ENCODE measurements around the gene ANTKMT. TPM values are rescaled to one million over a fixed set of nuclear protein-coding genes. Genes with fewer than 3 reads are reported as not detected.

Gene ANTKMT, protein sequence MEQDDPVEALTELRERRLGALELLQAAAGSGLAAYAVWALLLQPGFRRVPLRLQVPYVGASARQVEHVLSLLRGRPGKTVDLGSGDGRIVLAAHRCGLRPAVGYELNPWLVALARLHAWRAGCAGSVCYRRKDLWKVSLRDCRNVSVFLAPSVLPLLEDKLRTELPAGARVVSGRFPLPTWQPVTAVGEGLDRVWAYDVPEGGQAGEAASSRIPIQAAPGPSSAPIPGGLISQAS
- total RNA-seq: 45.4 and 53.0 TPM in 2 replicates

DNA sequence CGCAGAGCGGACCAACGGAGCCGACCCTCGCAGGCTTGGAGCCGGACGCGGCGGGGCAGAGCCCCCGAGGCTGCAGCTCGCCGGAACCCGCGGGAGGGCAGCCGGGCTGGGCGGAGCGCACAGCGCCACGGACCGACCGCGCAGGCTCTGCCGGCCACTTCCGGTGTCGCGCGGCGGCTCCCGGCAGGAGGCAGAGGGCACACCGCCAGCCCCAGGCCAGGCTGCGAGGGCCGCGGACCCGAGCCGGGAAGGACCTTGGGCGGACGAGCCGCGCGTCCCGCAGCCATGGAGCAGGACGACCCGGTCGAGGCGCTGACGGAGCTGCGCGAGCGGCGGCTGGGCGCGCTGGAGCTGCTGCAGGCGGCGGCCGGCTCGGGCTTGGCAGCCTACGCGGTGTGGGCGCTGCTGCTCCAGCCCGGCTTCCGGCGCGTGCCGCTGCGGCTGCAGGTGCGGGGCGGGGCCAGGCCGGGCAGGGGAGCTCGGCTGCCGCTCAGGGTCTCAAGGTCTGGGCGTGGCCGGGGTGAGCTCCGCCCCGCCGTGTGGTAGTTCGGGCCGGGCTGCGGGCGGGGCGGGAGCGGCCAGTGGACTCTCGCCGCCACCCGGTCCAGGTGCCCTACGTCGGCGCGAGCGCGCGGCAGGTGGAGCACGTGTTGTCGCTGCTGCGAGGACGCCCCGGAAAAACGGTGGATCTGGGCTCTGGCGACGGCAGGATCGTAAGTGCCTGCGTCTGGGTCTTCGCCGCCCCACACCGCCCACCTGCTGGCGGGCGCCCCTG is at the start of gene ANTKMT:
ANTKMT (plus strand) TSS at position 157 of the 775 bp plus-strand sequence; CDS start at position 286, 129 bp downstream.
- DNase-seq (ENCODE audit: extremely low read depth, low read depth, low spot score): no peak

- DNase-seq (ENCODE audit: extremely low read depth, low read depth, low spot score): no peak
Observed at GRCh38 chr16:671353-672131, 49.4 kb upstream of the ANTKMT start.

DNA sequence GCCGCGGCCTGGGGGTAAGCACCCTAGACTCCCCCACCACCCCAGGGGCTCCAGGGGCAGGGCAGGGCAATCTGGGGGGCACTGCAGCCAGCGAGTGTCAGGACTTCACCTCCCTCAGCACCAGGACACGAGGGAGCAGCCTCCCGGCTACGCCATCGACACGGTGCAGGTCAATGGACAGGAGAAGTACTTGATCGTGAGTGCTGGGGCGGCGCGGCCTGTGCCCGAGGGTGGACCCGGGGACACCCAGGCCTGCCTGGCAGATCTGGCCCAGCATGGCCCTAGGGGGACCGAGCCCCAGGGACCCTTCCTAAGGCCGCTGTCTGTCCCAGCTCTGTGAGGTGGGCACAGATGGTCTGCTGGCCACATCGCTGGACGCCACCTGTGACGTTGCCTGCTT is 48.6 kb upstream of the ANTKMT start:
- DNase-seq (ENCODE audit: extremely low read depth, low read depth, low spot score): no peak

DNA sequence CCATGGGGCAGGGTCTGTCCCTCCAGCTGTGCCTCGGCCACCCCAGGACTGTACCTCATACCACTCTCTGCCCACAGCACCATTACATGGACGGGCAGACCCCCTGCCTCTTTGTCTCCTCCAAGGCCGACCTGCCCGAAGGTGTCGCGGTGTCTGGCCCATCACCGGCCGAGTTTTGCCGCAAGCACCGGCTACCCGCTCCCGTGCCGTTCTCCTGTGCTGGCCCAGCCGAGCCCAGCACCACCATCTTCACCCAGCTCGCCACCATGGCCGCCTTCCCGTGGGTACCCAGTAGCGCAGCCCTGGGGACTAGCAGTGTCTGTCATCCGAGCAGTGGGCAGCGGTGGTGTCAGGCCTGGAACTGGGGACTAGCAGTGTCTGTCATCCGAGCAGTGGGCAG is 48.1 kb upstream of the ANTKMT start:
- no peak for DNase-seq (ENCODE audit: extremely low read depth, low read depth, low spot score)

DNA sequence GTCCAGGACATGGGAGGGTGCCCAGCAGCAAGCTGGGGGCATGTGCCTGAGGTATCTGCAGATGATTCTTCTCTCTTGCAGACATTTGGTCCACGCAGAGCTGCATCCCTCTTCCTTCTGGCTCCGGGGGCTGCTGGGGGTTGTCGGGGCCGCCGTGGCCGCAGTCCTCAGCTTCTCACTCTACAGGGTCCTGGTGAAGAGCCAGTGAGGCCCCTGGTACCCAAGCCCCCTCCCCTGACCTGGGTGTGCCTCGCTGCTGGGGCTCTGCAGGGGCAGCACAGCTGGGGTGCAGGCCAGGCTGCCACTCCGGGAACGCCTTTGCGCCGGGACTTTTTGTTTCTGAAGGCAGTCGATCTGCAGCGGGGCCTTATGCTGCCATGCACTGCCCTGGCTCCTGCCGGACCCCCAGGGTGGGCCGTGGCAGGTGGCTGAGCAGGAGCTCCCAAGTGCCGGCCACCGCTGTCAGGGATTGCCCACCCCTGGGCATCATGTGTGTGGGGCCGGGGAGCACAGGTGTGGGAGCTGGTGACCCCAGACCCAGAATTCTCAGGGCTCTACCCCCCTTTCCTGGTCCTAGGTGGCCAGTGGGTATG is 47.5 kb upstream of the ANTKMT start:
- DNase-seq (ENCODE audit: extremely low read depth, low read depth, low spot score): no peak

- no peak for DNase-seq (ENCODE audit: extremely low read depth, low read depth, low spot score)
Observed at GRCh38 chr16:674214-674881, 46.6 kb upstream of the ANTKMT start.

DNA sequence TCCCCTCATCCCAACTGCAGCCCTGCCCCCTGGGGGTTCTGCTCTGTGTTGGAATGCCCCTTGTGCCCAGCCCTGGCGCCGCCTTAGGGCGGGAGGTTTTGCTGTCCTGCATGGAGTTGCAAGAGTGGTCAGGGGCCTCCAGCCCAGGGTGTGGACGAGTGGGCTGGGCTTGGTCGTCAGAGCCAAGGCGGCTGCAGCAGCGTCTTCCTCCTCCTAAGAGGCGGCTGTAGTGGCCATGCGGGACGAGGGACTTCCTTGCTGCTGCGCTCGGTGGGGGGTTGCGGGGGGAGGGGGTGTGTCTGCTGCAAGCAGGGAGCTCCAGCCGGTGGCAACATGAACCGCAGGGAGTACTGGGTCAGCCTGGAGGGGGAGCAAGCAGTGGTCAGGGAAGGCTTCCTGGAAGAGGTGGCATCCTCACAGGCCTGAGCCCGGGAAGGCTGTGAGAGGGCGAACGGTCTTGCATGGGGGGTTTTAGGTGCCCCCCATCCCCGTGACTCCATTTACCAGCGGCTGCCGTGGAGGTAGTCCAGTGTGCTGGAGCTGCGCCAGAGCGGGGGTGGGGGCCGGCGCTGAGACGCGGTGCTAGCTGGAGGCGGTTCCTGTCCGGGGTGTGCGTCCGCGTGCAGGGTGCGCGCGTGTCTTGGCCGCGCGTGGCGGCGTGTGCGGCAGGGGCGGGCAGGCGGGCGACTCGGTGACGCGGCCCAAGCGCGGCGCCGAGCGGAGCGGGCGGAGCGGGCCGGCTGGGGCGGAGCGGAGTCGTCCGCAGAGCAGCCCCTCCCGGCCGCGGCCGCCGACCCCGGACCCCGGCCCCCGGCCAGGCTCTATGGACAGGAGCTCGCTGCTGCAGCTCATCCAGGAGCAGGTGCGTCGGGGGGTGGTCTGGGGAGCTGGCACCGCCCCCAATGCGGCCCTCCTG is 45.7 kb upstream of the ANTKMT start, which contains the start of gene RHBDL1:
RHBDL1 (plus strand) TSS at position 704 of the 916 bp plus-strand sequence; CDS start at position 824, 120 bp downstream.
- no peak for DNase-seq (ENCODE audit: extremely low read depth, low read depth, low spot score)

- DNase-seq (ENCODE audit: extremely low read depth, low read depth, low spot score): no peak
Observed at GRCh38 chr16:675884-676564, 44.9 kb upstream of the ANTKMT start.

GRCh38 chr16:676565-676902 is 44.4 kb upstream of the ANTKMT start:
- DNase-seq (ENCODE audit: extremely low read depth, low read depth, low spot score): no peak

DNA sequence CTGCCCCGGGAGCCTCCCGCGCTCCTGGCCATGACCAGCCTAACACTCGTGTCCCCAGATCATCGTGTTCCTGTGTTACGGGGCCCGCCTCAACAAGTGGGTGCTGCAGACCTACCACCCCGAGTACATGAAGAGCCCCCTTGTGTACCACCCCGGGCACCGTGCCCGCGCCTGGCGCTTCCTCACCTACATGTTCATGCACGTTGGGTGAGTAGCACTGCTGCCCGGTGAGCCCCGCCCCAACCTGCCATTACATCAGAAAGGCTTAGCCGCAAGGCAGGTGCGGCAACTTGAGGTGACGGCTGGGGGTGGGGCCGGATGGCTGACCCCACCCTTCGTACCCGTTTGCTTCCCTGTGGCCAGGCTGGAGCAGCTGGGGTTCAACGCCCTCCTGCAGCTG is 44.0 kb upstream of the ANTKMT start:
- DNase-seq (ENCODE audit: extremely low read depth, low read depth, low spot score): no peak

DNA sequence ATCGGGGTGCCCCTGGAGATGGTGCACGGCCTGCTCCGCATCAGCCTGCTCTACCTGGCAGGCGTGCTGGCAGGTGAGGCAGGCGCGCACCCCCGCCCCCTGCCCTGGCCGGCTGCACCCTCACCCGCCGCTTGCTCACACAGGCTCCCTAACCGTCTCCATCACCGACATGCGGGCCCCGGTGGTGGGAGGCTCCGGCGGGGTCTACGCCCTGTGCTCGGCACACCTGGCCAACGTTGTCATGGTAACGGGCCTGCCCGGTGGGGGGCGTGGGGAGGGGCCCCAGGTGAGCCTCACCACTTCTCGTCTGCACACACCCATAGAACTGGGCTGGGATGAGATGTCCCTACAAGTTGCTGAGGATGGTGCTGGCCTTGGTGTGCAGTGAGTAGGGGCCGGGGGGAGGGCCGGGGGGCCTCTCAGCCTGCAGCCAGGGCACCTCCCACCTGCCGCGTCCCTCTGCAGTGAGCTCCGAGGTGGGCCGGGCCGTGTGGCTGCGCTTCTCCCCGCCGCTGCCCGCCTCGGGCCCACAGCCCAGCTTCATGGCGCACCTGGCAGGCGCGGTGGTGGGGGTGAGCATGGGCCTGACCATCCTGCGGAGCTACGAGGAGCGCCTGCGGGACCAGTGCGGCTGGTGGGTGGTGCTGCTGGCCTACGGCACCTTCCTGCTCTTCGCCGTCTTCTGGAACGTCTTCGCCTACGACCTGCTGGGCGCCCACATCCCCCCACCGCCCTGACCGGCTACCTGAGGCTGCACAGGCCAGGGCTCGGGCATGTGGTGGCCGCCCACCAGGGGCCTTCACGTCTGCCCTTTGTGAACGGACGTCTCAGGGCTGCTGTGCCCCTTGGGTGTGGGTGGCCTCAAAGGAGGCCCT is 43.4 kb upstream of the ANTKMT start:
- no peak for DNase-seq (ENCODE audit: extremely low read depth, low read depth, low spot score)

- DNase-seq (ENCODE audit: extremely low read depth, low read depth, low spot score): no peak
Observed at GRCh38 chr16:678209-678857, 42.6 kb upstream of the ANTKMT start.

- no peak for DNase-seq (ENCODE audit: extremely low read depth, low read depth, low spot score)
Observed at GRCh38 chr16:678858-679813, 41.8 kb upstream of the ANTKMT start.

DNA sequence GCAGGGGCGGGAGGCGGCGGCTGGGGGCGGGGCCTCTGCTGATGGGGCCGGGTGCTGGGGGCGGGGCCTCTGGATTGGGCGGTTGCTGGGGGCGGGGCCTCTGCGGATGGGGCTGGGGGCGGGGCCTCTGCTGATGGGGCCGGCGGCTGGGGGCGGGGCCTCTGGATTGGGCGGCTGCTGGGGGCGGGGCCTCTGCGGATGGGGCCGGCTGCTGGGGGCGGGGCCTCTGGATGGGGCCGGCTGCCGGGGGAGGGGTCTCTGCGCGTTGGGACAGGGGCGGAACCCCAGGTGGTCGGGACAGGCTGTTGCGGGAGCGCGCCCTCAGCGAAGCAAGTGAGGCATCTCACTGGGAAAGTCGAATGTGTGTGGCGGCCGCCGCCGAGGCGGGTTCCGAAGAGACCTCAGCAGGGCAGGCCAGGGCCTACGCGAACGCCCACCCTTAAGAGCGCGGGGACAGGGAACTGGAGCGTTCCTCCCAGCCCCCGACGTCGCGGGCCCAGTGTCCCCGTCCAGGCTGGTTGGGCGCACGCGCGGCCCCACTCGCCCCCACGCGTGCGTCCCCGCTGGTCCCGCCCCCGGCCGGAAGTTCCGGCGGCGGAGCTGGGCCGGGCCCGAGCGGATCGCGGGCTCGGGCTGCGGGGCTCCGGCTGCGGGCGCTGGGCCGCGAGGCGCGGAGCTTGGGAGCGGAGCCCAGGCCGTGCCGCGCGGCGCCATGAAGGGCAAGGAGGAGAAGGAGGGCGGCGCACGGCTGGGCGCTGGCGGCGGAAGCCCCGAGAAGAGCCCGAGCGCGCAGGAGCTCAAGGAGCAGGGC is 40.9 kb upstream of the ANTKMT start, which contains the start of gene STUB1:
STUB1 (plus strand) TSS at position 597 of the 811 bp plus-strand sequence; CDS start at position 713, 116 bp downstream.
- no peak for DNase-seq (ENCODE audit: extremely low read depth, low read depth, low spot score)

DNA sequence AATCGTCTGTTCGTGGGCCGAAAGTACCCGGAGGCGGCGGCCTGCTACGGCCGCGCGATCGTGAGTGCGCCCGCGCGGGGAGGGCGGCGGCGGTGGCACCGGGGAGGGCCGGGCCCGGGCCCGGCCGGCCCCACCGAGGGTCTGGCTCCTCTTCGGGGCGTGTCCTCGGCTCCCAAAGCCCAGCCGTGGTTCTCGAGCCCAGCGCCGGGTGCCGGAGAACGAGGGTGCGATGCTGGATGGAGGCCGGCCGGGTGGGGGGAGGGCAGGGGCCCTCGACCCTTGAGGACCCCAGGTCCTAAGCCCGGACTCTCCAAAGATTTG is 40.4 kb upstream of the ANTKMT start:
- no peak for DNase-seq (ENCODE audit: extremely low read depth, low read depth, low spot score)

Data from glomerular endothelial cell (primary cell).